Measurements from ENCODE around the gene EPG5.

GRCh38 chr18:45864081-45864480 is 103.0 kb downstream of the EPG5 start:
- TF ChIP-seq CTCF (IDR thresholded peaks at IDR 0.05; ENCODE audit: low read length) (no peak), EZH2 (IDR thresholded peaks at IDR 0.05; ENCODE audit: borderline replicate concordance, low read length) (no peak)

All from OCI-LY1 (cell line).